Stimulated activated naive B cell treated with anti-CD40 and anti-IgM and Interleukin-4, amounts not matched to agents 10 μg/mL and 1 μg/mL and 100 μg/mL, for 72 hours (primary cell): Measurements from ENCODE around the gene PCDHA4.

Source experiments
- ATAC-seq, 2 donors: fragments of 150-1000 bp; cut with Tn5 transposase; replicated peaks; 2 replicates each; pipeline ENCODE4 v1.10.0; 2021; ENCODE audit warnings: moderate library complexity in 1 of 2
- DNase-seq: peaks from one replicate; pipeline ENCODE4 v3.0.0; 2021
- H3K27ac Mint-ChIP-seq: one replicate; pipeline ENCODE4 v1.8.0; 2022; ENCODE audit warnings: mild to moderate bottlenecking, mixed read lengths
- H3K27me3 Mint-ChIP-seq, 2 donors: one replicate each; pipeline ENCODE4 v1.8.0; 2022; ENCODE audit warnings: mixed read lengths in 2 of 2
- H3K36me3 Mint-ChIP-seq, 2 donors: one replicate each; pipeline ENCODE4 v1.8.0; 2022; ENCODE audit warnings: mixed read lengths in 2 of 2, mild to moderate bottlenecking in 1 of 2
- H3K4me1 Mint-ChIP-seq, 2 donors: one replicate each; pipeline ENCODE4 v1.8.0; 2022; ENCODE audit warnings: mixed read lengths in 2 of 2, mild to moderate bottlenecking in 1 of 2
- H3K4me3 Mint-ChIP-seq, 2 donors: one replicate each; pipeline ENCODE4 v1.8.0; 2022; ENCODE audit warnings: mild to moderate bottlenecking in 2 of 2, mixed read lengths in 2 of 2, moderate library complexity in 1 of 2
- H3K9me3 Mint-ChIP-seq, 2 donors: one replicate each; pipeline ENCODE4 v1.8.0; 2022; ENCODE audit warnings: mixed read lengths in 2 of 2, mild to moderate bottlenecking in 1 of 2

The PCDHA4 gene

DNA sequence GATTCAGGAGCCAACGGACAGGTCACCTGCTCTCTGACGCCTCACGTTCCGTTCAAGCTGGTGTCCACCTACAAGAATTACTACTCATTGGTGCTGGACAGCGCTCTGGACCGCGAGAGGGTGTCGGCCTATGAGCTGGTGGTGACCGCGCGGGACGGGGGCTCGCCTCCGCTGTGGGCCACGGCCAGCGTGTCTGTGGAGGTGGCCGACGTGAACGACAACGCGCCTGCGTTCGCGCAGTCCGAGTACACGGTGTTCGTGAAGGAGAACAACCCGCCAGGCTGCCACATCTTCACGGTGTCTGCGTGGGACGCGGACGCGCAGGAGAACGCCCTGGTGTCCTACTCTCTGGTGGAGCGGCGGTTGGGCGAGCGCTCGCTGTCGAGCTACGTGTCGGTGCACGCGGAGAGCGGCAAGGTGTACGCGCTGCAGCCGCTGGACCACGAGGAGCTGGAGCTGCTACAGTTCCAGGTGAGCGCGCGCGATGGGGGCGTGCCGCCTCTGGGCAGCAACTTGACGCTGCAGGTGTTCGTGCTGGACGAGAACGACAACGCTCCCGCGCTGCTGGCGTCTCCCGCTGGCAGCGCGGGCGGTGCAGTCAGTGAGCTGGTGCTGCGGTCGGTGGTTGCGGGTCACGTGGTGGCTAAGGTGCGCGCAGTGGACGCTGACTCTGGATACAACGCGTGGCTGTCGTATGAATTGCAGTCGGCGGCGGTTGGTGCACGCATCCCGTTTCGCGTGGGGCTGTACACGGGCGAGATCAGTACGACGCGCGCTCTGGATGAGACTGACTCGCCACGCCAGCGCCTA is 50.5 kb downstream of the PCDHA4 start:
- Mint-ChIP-seq H3K4me3 (no peak overlapping the region), H3K9me3 (peaks cover 6 to 12% of the 10 kb centered on the region in 2 donors), H3K27ac (no peak overlapping the region), H3K36me3 (peaks cover 4 to 8% of the 10 kb centered on the region in 2 donors), H3K27me3 (peaks cover 12 to 36% of the 10 kb centered on the region in 2 donors), H3K4me1 (no peaks in the 10 kb centered on the region)
- ATAC-seq (no peak), DNase-seq (no peak)

DNA sequence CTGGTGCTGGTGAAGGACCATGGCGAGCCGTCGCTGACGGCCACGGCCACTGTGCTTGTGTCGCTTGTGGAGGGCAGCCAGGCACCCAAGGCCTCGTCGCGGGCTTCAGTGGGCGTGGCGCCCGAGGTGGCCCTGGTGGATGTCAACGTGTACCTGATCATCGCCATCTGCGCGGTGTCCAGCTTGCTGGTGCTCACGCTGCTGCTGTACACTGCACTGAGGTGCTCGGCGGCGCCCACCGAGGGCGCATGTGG is 51.0 kb downstream of the PCDHA4 start:
- ATAC-seq: no peak
- H3K27me3 Mint-ChIP-seq: peaks cover 12 to 40% of the 10 kb centered on the region in 2 donors
- DNase-seq: no peak
- H3K4me3 Mint-ChIP-seq: no peak overlapping the region
- H3K36me3 Mint-ChIP-seq: peaks cover 4 to 11% of the 10 kb centered on the region in 2 donors
- no peaks in the 10 kb centered on the region for H3K4me1 Mint-ChIP-seq
- no peak overlapping the region for H3K27ac Mint-ChIP-seq
- peaks cover 6 to 12% of the 10 kb centered on the region in 2 donors for H3K9me3 Mint-ChIP-seq

DNA sequence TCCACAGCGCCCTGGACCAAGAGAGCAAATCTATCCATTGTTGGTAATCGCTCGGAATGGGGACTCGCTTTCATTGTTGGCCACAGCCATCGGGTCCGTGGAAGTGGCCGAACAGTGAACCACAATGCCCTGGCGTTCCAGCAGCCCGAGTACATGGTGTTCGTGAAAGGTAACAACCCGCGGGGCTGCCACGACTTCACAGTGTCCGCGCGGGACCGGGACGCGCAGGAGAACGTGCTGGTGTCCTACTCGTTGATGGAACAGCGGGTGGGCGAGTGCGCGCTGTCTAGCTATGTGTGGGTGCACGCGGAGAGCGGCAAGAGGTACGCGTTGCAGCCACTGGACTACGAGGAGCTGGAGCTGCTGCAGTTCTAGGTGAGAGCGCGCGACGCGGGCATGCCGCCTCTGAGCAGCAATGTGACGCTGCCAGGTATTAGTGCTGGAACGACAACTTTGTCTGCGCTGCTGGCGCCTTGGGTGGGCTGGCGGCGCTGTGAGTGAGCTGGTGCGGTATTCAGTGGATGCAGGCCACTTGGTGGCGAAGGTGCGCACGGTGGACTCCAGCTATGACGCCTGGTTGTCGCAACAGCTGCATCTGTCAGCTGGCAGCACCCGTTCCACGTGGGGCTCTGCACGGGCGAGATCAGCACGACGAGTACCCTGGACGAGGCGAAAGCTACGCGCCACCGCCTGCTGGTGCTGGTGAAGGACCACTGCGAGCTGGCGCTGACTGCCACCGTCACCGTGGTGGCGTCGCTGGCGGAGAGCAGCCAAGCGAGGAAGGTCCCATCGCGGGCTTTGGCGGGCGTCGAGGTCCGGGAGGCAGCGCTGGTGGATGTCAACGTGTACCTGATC is 55.8 kb downstream of the PCDHA4 start:
- Mint-ChIP-seq H3K36me3 (peaks cover 1 to 3% of the 10 kb centered on the region in 2 donors), H3K4me1 (no peaks in the 10 kb centered on the region), H3K27me3 (peaks cover 3 to 19% of the 10 kb centered on the region in 2 donors), H3K4me3 (no peak overlapping the region), H3K27ac (no peak overlapping the region), H3K9me3 (peaks cover 3 to 4% of the 10 kb centered on the region in 2 donors)
- no peak for ATAC-seq
- no peak for DNase-seq
